Mucosa of descending colon (tissue), 3 donors: Measurements from ENCODE around the gene ETV3. TPM values are rescaled to one million over a fixed set of nuclear protein-coding genes. Genes with fewer than 3 reads are reported as not detected.
A peak's percentile ranks its signal among the peaks of the same experiment; 100 is the strongest.

Experiments
- ATAC-seq: fragments of 200-7000 bp; cut with Tn5 transposase; one replicate; pipeline ENCODE4 v1.9.1; 2020; ENCODE audit warnings: mild to moderate bottlenecking, moderate library complexity
- DNase-seq, 3 donors: peaks; one replicate each; pipeline ENCODE4 v3.0.0-alpha.2; 2020
- H3K36me3 ChIP-seq: fragments of 200-600 bp; one replicate; pipeline ENCODE4 v1.8.0; 2021; ENCODE audit warnings: low read depth, mild to moderate bottlenecking
- H3K4me1 ChIP-seq: fragments of 200-600 bp; one replicate; pipeline ENCODE4 v1.8.0; 2021; ENCODE audit warnings: low read depth, mild to moderate bottlenecking
- H3K4me3 ChIP-seq: fragments of 200-600 bp; one replicate; pipeline ENCODE4 v1.8.0; 2021; ENCODE audit warnings: mild to moderate bottlenecking
- H3K9me3 ChIP-seq: fragments of 200-600 bp; one replicate; pipeline ENCODE4 v1.8.0; 2021; ENCODE audit warnings: mild to moderate bottlenecking
- CTCF ChIP-seq: fragments of 200-600 bp; IDR thresholded peaks from one replicate; pipeline ENCODE4 v1.8.0; 2022; ENCODE audit warnings: antibody characterized with exemption, mild to moderate bottlenecking
- intact Hi-C, 2 donors: fragments of 100-400 bp; cut with DNase I in 1 of 2; cut with micrococcal nuclease in 1 of 2; formaldehyde crosslinking; loops; one replicate each; pipeline versions ENCODE4 v1.11.0 to v1.11.1; 2022; cut with DNase I, micrococcal nuclease
- total RNA-seq, 3 donors: library from RNA; stranded (reverse); fragmentation: NEBNext Ultra II Directional in 2 of 3; extraction: Animal tissue kit (Norgen Biotek cat#: 25700) in 2 of 3; gene quantifications; one replicate each; pipeline versions ENCODE4 v1.2.1 to v1.2.4, GENCODE V29; 2021 to 2023
- donor health status: DM: no; HTN: no; CAD: no; lungs with moderate emphysema.
- donor health status: DM: no; HTN: no; CAD: no.
- donor health status: DM: no; HTN: yes; CAD: no.

ETV3 gene
- total RNA-seq, 3 donors from 2014 or later: 32.6 to 36.3 (median 35.9) TPM

GRCh38 chr1:157151506-157151905 is 13.3 kb upstream of the ETV3 start:
- Histone ChIP-seq H3K9me3 (no peaks in the 10 kb centered on the region), H3K36me3 (no peaks in the 10 kb centered on the region), H3K4me3 (no peak overlapping the region), H3K4me1 (peaks cover 20% of the 10 kb centered on the region)
- TF ChIP-seq CTCF: no peak
- DNase-seq (no peak), ATAC-seq (no peak)
- intact Hi-C loops: no loop called here

GRCh38 chr1:157151073-157151472 is 12.9 kb upstream of the ETV3 start:
- H3K4me3 ChIP-seq: no peak overlapping the region
- peaks cover 20% of the 10 kb centered on the region for H3K4me1 ChIP-seq
- ATAC-seq: no peak
- intact Hi-C loops: no loop called here
- DNase-seq: no peak
- no peaks in the 10 kb centered on the region for H3K36me3 ChIP-seq
- no peaks in the 10 kb centered on the region for H3K9me3 ChIP-seq
- TF ChIP-seq CTCF: no peak

GRCh38 chr1:157150631-157151030 is 12.4 kb upstream of the ETV3 start:
- Histone ChIP-seq H3K4me3 (no peak overlapping the region), H3K36me3 (no peaks in the 10 kb centered on the region), H3K9me3 (no peaks in the 10 kb centered on the region), H3K4me1 (peaks cover 16% of the 10 kb centered on the region)
- intact Hi-C loops: no loop called here
- DNase-seq (no peak), ATAC-seq (no peak)
- TF ChIP-seq CTCF: no peak

GRCh38 chr1:157147906-157148700 is 9.9 kb upstream of the ETV3 start:
- intact Hi-C loops: no loop called here
- Histone ChIP-seq H3K9me3 (no peaks in the 10 kb centered on the region), H3K36me3 (no peaks in the 10 kb centered on the region), H3K4me1 (no peaks in the 10 kb centered on the region), H3K4me3 (no peak overlapping the region)
- no peak for DNase-seq
- peak; percentile 76 for ATAC-seq
- TF ChIP-seq CTCF: no peak

GRCh38 chr1:157147037-157147436 is 8.8 kb upstream of the ETV3 start:
- no peak for ATAC-seq
- TF ChIP-seq CTCF: no peak
- no peaks in the 10 kb centered on the region for H3K4me1 ChIP-seq
- H3K4me3 ChIP-seq: no peak overlapping the region
- no peaks in the 10 kb centered on the region for H3K36me3 ChIP-seq
- H3K9me3 ChIP-seq: no peaks in the 10 kb centered on the region
- intact Hi-C loops: no loop called here
- DNase-seq: no peak
